Stimulated activated CD4-positive, alpha-beta T cell treated with anti-CD3 and anti-CD28 coated beads, Interleukin-2, amount 100 ng/mL, for 4 hours (primary cell): Measurements from ENCODE around the gene GPC3.

Experiments used
- DNase-seq: peaks from one replicate; pipeline ENCODE4 v3.0.0-alpha.2; 2020; ENCODE audit warnings: low read depth

Gene GPC3

GRCh38 chrX:133968109-133968508, 17.3 kb downstream of the GPC3 start:
- no peak for DNase-seq

GRCh38 chrX:133966199-133966598, 19.2 kb downstream of the GPC3 start:
- DNase-seq, result no peak

GRCh38 chrX:133965321-133965720, 20.1 kb downstream of the GPC3 start:
- DNase-seq, result no peak

- DNase-seq, result no peak
Measured at GRCh38 chrX:133961046-133961445, 24.3 kb downstream of the GPC3 start.

- no peak for DNase-seq
Measured at GRCh38 chrX:133959972-133960371, 25.4 kb downstream of the GPC3 start.

- DNase-seq, result no peak
Measured at GRCh38 chrX:133958997-133959688, 26.3 kb downstream of the GPC3 start.

GRCh38 chrX:133956570-133957340, 28.6 kb downstream of the GPC3 start:
- no peak for DNase-seq

- DNase-seq, result no peak
Measured at GRCh38 chrX:133953785-133954355, 31.5 kb downstream of the GPC3 start.

GRCh38 chrX:133953078-133953477, 32.3 kb downstream of the GPC3 start:
- no peak for DNase-seq

GRCh38 chrX:133951098-133951497, 34.3 kb downstream of the GPC3 start:
- no peak for DNase-seq

GRCh38 chrX:133950214-133950613, 35.2 kb downstream of the GPC3 start:
- no peak for DNase-seq

GRCh38 chrX:133948895-133949294, 36.5 kb downstream of the GPC3 start:
- no peak for DNase-seq

GRCh38 chrX:133947996-133948395, 37.4 kb downstream of the GPC3 start:
- DNase-seq, result no peak

- DNase-seq, result no peak
Measured at GRCh38 chrX:133947022-133947421, 38.4 kb downstream of the GPC3 start.

- DNase-seq, result no peak
Measured at GRCh38 chrX:133943507-133943906, 41.9 kb downstream of the GPC3 start.

GRCh38 chrX:133939655-133940302, 45.6 kb downstream of the GPC3 start:
- DNase-seq, result no peak

GRCh38 chrX:133938530-133938929, 46.9 kb downstream of the GPC3 start:
- no peak for DNase-seq

- DNase-seq, result no peak
Measured at GRCh38 chrX:133937022-133937421, 48.4 kb downstream of the GPC3 start.

- DNase-seq, result no peak
Measured at GRCh38 chrX:133935076-133935475, 50.3 kb downstream of the GPC3 start.

- no peak for DNase-seq
Measured at GRCh38 chrX:133933316-133933715, 52.1 kb downstream of the GPC3 start.

GRCh38 chrX:133929836-133930464, 55.4 kb downstream of the GPC3 start:
- DNase-seq, result no peak

GRCh38 chrX:133928365-133928764, 57.0 kb downstream of the GPC3 start:
- DNase-seq, result no peak
